Psoas muscle (tissue), 8 donors: ENCODE data around the gene PHF12. TPM values are rescaled to one million over a fixed set of nuclear protein-coding genes. Genes with fewer than 3 reads are reported as not detected.

ENCODE experiments used
- ATAC-seq, 4 donors: fragments of 200-7000 bp; cut with Tn5 transposase; one replicate each; pipeline ENCODE4 v1.9.1; 2020; ENCODE audit warnings: moderate library complexity in 3 of 4, mild to moderate bottlenecking in 2 of 4
- DNase-seq, 2 donors: peaks; one replicate each; pipeline ENCODE4 v3.0.0-alpha.2; 2020
- H3K27ac ChIP-seq: fragments of 200-600 bp; one replicate; pipeline ENCODE4 v1.8.0; 2022
- H3K27me3 ChIP-seq, 3 donors: fragments of 200-600 bp in 1 of 3; one replicate each; pipeline versions ENCODE4 v1.6.1 to v1.8.0; 2013 to 2022; ENCODE audit warnings: low read length in 2 of 3, mild to moderate bottlenecking in 2 of 3, moderate library complexity in 1 of 3; ENCODE audit not compliant: insufficient read depth in 3 of 3
- H3K36me3 ChIP-seq, 2 donors: fragments of 200-600 bp in 1 of 2; one replicate each; pipeline versions ENCODE4 v1.6.1 to v1.8.0; 2013 to 2022; ENCODE audit warnings: low read depth in 1 of 2, mild to moderate bottlenecking in 1 of 2, moderate library complexity in 1 of 2; ENCODE audit not compliant: insufficient read depth in 1 of 2
- H3K4me1 ChIP-seq: fragments of 200-600 bp; one replicate; pipeline ENCODE4 v1.8.0; 2022
- H3K4me3 ChIP-seq: fragments of 200-600 bp; one replicate; pipeline ENCODE4 v1.8.0; 2022; ENCODE audit warnings: mild to moderate bottlenecking
- H3K9me3 ChIP-seq: fragments of 200-600 bp; one replicate; pipeline ENCODE4 v1.8.0; 2022
- CTCF ChIP-seq: fragments of 200-600 bp; IDR thresholded peaks from one replicate; pipeline ENCODE4 v1.8.0; 2022; ENCODE audit warnings: antibody characterized with exemption
- WGBS, 3 donors: extraction: QIAGEN DNeasy Blood & Tissue Kit; methylation state at CpG; one replicate each; pipeline versions ENCODE4 v1.1.6 to v1.1.7; 2013; 5-methylcytosine and 5-hydroxymethylcytosine counted together
- intact Hi-C, 2 donors: fragments of 100-400 bp; cut with DNase I; formaldehyde crosslinking; loops; one replicate each; pipeline versions ENCODE4 v1.11.0 to v1.14.2; 2022
- polyA plus RNA-seq, 3 donors: library from polyadenylated mRNA; stranded (reverse); fragments of 200-250 nt; gene quantifications; one replicate each; pipeline ENCODE4 v1.2.3, GENCODE V29; 2013
- total RNA-seq, 4 donors: library from RNA; stranded (reverse); fragmentation: NEBNext Ultra II Directional in 2 of 4; extraction: Animal tissue kit (Norgen Biotek cat#: 25700) in 2 of 4; gene quantifications; one replicate each; pipeline versions ENCODE4 v1.2.1 to v1.2.4, GENCODE V29; 2021 to 2023
- donor health status: healthy with polysubstance abuse.
- donor health status: DM: no; HTN: no; CAD: no; lungs with moderate emphysema.
- donor health status: Bipolar disorder and iron deficiency.
- donor health status: healthy.
- donor health status: DM: yes; HTN: yes; CAD: no.
- donor health status: DM: no; HTN: no; CAD: no.
- donor health status: DM: no; HTN: no; CAD: no.
- donor health status: DM: yes; HTN: yes; CAD: no.

Gene PHF12
- total and polyA plus RNA-seq, 7 donors, result 7.3 to 28.6 (median 22.3) TPM

- no peak for TF ChIP-seq CTCF
- no peak overlapping the region for H3K27ac ChIP-seq
- H3K4me1 ChIP-seq, result no peaks in the 10 kb centered on the region
- no peaks in the 10 kb centered on the region for H3K9me3 ChIP-seq
- 55 to 70% (median 61%) methylated on average over 33 to 36 of the region's 36 CpGs for WGBS, 3 donors
- H3K36me3 ChIP-seq, result no peaks in the 10 kb centered on the region
- intact Hi-C loops, result no loop called here
- ATAC-seq, result no peak
- H3K4me3 ChIP-seq, result no peak overlapping the region
- no peak for DNase-seq
- H3K27me3 ChIP-seq, result no peaks in the 10 kb centered on the region
These were observed 34.8 kb upstream of the PHF12 start for GRCh38 chr17:28985950-28986713.

GRCh38 chr17:28983286-28984230, 32.2 kb upstream of the PHF12 start:
- ATAC-seq, result no peak
- Histone ChIP-seq H3K4me3 (no peak overlapping the region), H3K27ac (no peak overlapping the region), H3K4me1 (no peaks in the 10 kb centered on the region), H3K27me3 (no peaks in the 10 kb centered on the region), H3K36me3 (no peaks in the 10 kb centered on the region), H3K9me3 (no peaks in the 10 kb centered on the region)
- TF ChIP-seq CTCF, result no peak
- 56 to 60% (median 60%) methylated on average over 7 of the region's 7 CpGs for WGBS, 3 donors
- intact Hi-C loops, result loop anchor here in 1 of 2 donors (5.0 kb wide), 1 partner anchor 59 kb away; the partner anchor contains the start of gene PIPOX
- no peak for DNase-seq

GRCh38 chr17:28982131-28982793, 30.9 kb upstream of the PHF12 start:
- intact Hi-C loops, result loop anchor here in 1 of 2 donors (5.0 kb wide), 1 partner anchor 60 kb away; the partner anchor contains the start of gene PIPOX
- H3K4me1 ChIP-seq, result no peaks in the 10 kb centered on the region
- no peak overlapping the region for H3K27ac ChIP-seq
- DNase-seq (no peak), ATAC-seq (peak in 2 of 4 donors; percentile 22 to 27)
- H3K36me3 ChIP-seq, result no peaks in the 10 kb centered on the region
- H3K4me3 ChIP-seq, result no peak overlapping the region
- no peaks in the 10 kb centered on the region for H3K27me3 ChIP-seq
- WGBS, 3 donors, result 73 to 76% (median 75%) methylated on average over 11 of the region's 11 CpGs
- H3K9me3 ChIP-seq, result no peaks in the 10 kb centered on the region
- TF ChIP-seq CTCF, result no peak

GRCh38 chr17:28978356-28978964, 27.1 kb upstream of the PHF12 start:
- 89 to 98% (median 91%) methylated on average over 2 of the region's 2 CpGs for WGBS, 3 donors
- Histone ChIP-seq H3K4me3 (no peak overlapping the region), H3K36me3 (no peaks in the 10 kb centered on the region), H3K27ac (no peak overlapping the region), H3K4me1 (no peaks in the 10 kb centered on the region), H3K27me3 (no peaks in the 10 kb centered on the region), H3K9me3 (no peaks in the 10 kb centered on the region)
- DNase-seq, result no peak
- intact Hi-C loops, result no loop called here
- no peak for ATAC-seq
- TF ChIP-seq CTCF, result no peak
